ENCODE results near the gene ACTL10.
A peak's percentile ranks its signal among the peaks of the same experiment; 100 is the strongest.

The ACTL10 gene

GRCh38 chr20:33675136-33675959 is 8.6 kb downstream of the ACTL10 start:
- TF ChIP-seq ZFX (IDR thresholded peaks at IDR 0.05; ENCODE audit: borderline replicate concordance) (no peak), CTCF (IDR thresholded peaks at IDR 0.05) (no peak)
- H3K27ac ChIP-seq = peak overlapping the region; percentile 98

- H3K27ac ChIP-seq = peak overlapping the region; percentile 98
- no peak for TF ChIP-seq ZFX (IDR thresholded peaks at IDR 0.05; ENCODE audit: borderline replicate concordance)
- TF ChIP-seq CTCF (IDR thresholded peaks at IDR 0.05) = no peak
Observed at GRCh38 chr20:33676121-33676520, 9.4 kb downstream of the ACTL10 start.

- TF ChIP-seq ZFX (IDR thresholded peaks at IDR 0.05; ENCODE audit: borderline replicate concordance) = no peak
- peak overlapping the region; percentile 98; the same call in 1 of the 2 replicates for H3K27ac ChIP-seq
Observed at GRCh38 chr20:33676652-33677645, 10.2 kb downstream of the ACTL10 start.

- H3K27ac ChIP-seq = peak overlapping the region; percentile 20
- TF ChIP-seq CTCF (IDR thresholded peaks at IDR 0.05) (no peak), ZFX (IDR thresholded peaks at IDR 0.05; ENCODE audit: borderline replicate concordance) (no peak)
Observed at GRCh38 chr20:33677991-33678702, 11.4 kb downstream of the ACTL10 start.

- H3K27ac ChIP-seq = no peak overlapping the region
- TF ChIP-seq CTCF (IDR thresholded peaks at IDR 0.05) = no peak
- TF ChIP-seq ZFX (IDR thresholded peaks at IDR 0.05; ENCODE audit: borderline replicate concordance) = no peak
Observed at GRCh38 chr20:33679758-33680485, 13.2 kb downstream of the ACTL10 start.

- peak overlapping the region; percentile 7; the same call in 1 of the 2 replicates for H3K27ac ChIP-seq
- TF ChIP-seq CTCF (IDR thresholded peaks at IDR 0.05) (no peak), ZFX (IDR thresholded peaks at IDR 0.05; ENCODE audit: borderline replicate concordance) (no peak)
Observed at GRCh38 chr20:33680686-33681085, 13.9 kb downstream of the ACTL10 start.
